Neuronal stem cell (in vitro differentiated cells): ENCODE data around the gene ACACA.
A peak's percentile ranks its signal among the peaks of the same experiment; 100 is the strongest.

Experiments used
- DNase-seq: peaks from one replicate; pipeline ENCODE4 v3.0.0-alpha.2; 2013; ENCODE audit warnings: low spot score
- H2AFZ ChIP-seq: one replicate; pipeline ENCODE4 v1.6.1; 2013; ENCODE audit warnings: mild to moderate bottlenecking, low read length, inconsistent platforms
- H2AK5ac ChIP-seq: 2 replicates; pipeline ENCODE4 v1.6.1; 2013; ENCODE audit warnings: low read depth, mild to moderate bottlenecking, inconsistent platforms, low read length, moderate library complexity, mixed read lengths
- H2BK120ac ChIP-seq: 2 replicates; pipeline ENCODE4 v1.6.1; 2013; ENCODE audit warnings: low read depth, mild to moderate bottlenecking, inconsistent platforms, low read length, moderate library complexity, mixed read lengths
- H2BK12ac ChIP-seq: one replicate; pipeline ENCODE4 v1.6.1; 2013; ENCODE audit warnings: low read length, inconsistent platforms
- H2BK15ac ChIP-seq: 2 replicates; pipeline ENCODE4 v1.6.1; 2013; ENCODE audit warnings: mild to moderate bottlenecking, low read length, inconsistent platforms, mixed read lengths
- H2BK5ac ChIP-seq: one replicate; pipeline ENCODE4 v1.6.1; 2013; ENCODE audit warnings: inconsistent platforms, mild to moderate bottlenecking, low read length, moderate library complexity
- H3K14ac ChIP-seq: one replicate; pipeline ENCODE4 v1.6.1; 2013; ENCODE audit warnings: low read length, inconsistent platforms
- H3K18ac ChIP-seq: 2 replicates; pipeline ENCODE4 v1.6.1; 2013; ENCODE audit warnings: low read length, inconsistent platforms
- H3K23ac ChIP-seq: 2 replicates; pipeline ENCODE4 v1.6.1; 2013; ENCODE audit warnings: low read depth, mild to moderate bottlenecking, mixed read lengths, low read length, inconsistent platforms; ENCODE audit not compliant: poor library complexity
- H3K27ac ChIP-seq: replicated peaks from 3 replicates; pipeline ENCODE4 v1.5.1; 2013; ENCODE audit warnings: low read length, inconsistent platforms
- H3K27me3 ChIP-seq, 3 experiments: 2 replicates each; pipeline ENCODE4 v1.6.1; 2013; ENCODE audit warnings: low read length in 3 of 3, mild to moderate bottlenecking in 2 of 3, inconsistent platforms in 1 of 3, low read depth in 1 of 3, mixed read lengths in 1 of 3, moderate library complexity in 1 of 3; ENCODE audit not compliant: control insufficient read depth in 3 of 3, insufficient read depth in 3 of 3
- H3K36me3 ChIP-seq, 2 donors: replicated peaks in 1 of 2; 2 replicates each; pipeline ENCODE4 v1.6.1; 2013; ENCODE audit warnings: low read length in 2 of 2; ENCODE audit not compliant: control insufficient read depth in 2 of 2, insufficient read depth in 2 of 2
- H3K4ac ChIP-seq: 2 replicates; pipeline ENCODE4 v1.6.1; 2013; ENCODE audit warnings: inconsistent platforms, mild to moderate bottlenecking, low read length, moderate library complexity
- H3K4me1 ChIP-seq, 2 donors: 1 replicate in 1 of 2; 2 replicates in 1 of 2; pipeline ENCODE4 v1.6.1; 2013; ENCODE audit warnings: low read length in 2 of 2, low read depth in 1 of 2; ENCODE audit not compliant: control insufficient read depth in 2 of 2, insufficient read depth in 1 of 2
- H3K4me2 ChIP-seq: one replicate; pipeline ENCODE4 v1.6.1; 2013; ENCODE audit warnings: mild to moderate bottlenecking, low read length, inconsistent platforms; ENCODE audit not compliant: insufficient read depth, poor library complexity, severe bottlenecking
- H3K4me3 ChIP-seq, 2 donors: 2 replicates each; pipeline ENCODE4 v1.5.1; 2013; ENCODE audit warnings: low read length in 2 of 2, mild to moderate bottlenecking in 2 of 2, inconsistent platforms in 1 of 2, moderate library complexity in 1 of 2
- H3K79me1 ChIP-seq: one replicate; pipeline ENCODE4 v1.6.1; 2013; ENCODE audit warnings: low read depth, mild to moderate bottlenecking, inconsistent platforms, low read length, moderate library complexity
- H3K9ac ChIP-seq: one replicate; pipeline ENCODE4 v1.6.1; 2013; ENCODE audit warnings: mild to moderate bottlenecking, low read depth, low read length, inconsistent platforms; ENCODE audit not compliant: poor library complexity
- H3K9me3 ChIP-seq, 2 donors: replicated peaks in 1 of 2; 2 replicates each; pipeline versions ENCODE3 to v1.6.1; 2013; ENCODE audit warnings: low read length in 2 of 2, mild to moderate bottlenecking in 2 of 2, inconsistent platforms in 1 of 2, low read depth in 1 of 2, mixed read lengths in 1 of 2, moderate library complexity in 1 of 2; ENCODE audit not compliant: control insufficient read depth in 2 of 2, insufficient read depth in 1 of 2
- H4K8ac ChIP-seq: one replicate; pipeline ENCODE4 v1.6.1; 2013; ENCODE audit warnings: low read depth, mild to moderate bottlenecking, inconsistent platforms, low read length, moderate library complexity
- H4K91ac ChIP-seq: one replicate; pipeline ENCODE4 v1.6.1; 2013; ENCODE audit warnings: low read length, low read depth, mild to moderate bottlenecking, inconsistent platforms; ENCODE audit not compliant: poor library complexity
- WGBS, 2 donors: extraction: QIAGEN DNeasy Blood & Tissue Kit; methylation state at CpG; one replicate each; pipeline ENCODE4 v1.1.7; 2013; ENCODE audit warnings: missing lambda C conversion rate in 2 of 2, mixed read lengths in 1 of 2; ENCODE audit not compliant: insufficient read length in 2 of 2, insufficient replicate concordance in 1 of 2; ENCODE audit errors: extremely low coverage in 2 of 2; 5-methylcytosine and 5-hydroxymethylcytosine counted together

Gene ACACA

GRCh38 chr17:37176723-37177122 is 229.9 kb downstream of the ACACA start:
- Histone ChIP-seq H3K4ac (no peak overlapping the region), H2AFZ (no peak overlapping the region), H3K18ac (no peak overlapping the region), H3K27me3 (no peaks in the 10 kb centered on the region), H2AK5ac (no peak overlapping the region), H2BK120ac (no peak overlapping the region), H3K36me3 (peaks cover 11 to 84% of the 10 kb centered on the region in 2 donors), H2BK15ac (no peak overlapping the region), H4K91ac (no peak overlapping the region), H3K4me2 (no peak overlapping the region), H3K9ac (no peak overlapping the region), H4K8ac (no peak overlapping the region), H3K27ac (no peak overlapping the region), H3K23ac (no peak overlapping the region), H3K9me3 (no peaks in the 10 kb centered on the region), H3K79me1 (no peaks in the 10 kb centered on the region), H2BK12ac (no peak overlapping the region), H3K4me1 (peaks cover 0 to 2% of the 10 kb centered on the region in 2 donors), H2BK5ac (no peak overlapping the region), H3K4me3 (no peak overlapping the region), H3K14ac (no peak overlapping the region)
- DNase-seq = no peak

GRCh38 chr17:37174205-37174604 is 232.4 kb downstream of the ACACA start:
- H2BK5ac ChIP-seq = no peak overlapping the region
- no peak overlapping the region for H2BK12ac ChIP-seq
- peaks cover 8 to 70% of the 10 kb centered on the region in 2 donors for H3K36me3 ChIP-seq
- H4K8ac ChIP-seq = no peak overlapping the region
- H3K4ac ChIP-seq = no peak overlapping the region
- no peak overlapping the region for H3K18ac ChIP-seq
- peaks cover 0 to 18% of the 10 kb centered on the region in 2 donors for H3K4me1 ChIP-seq
- no peak overlapping the region for H3K4me3 ChIP-seq
- no peak overlapping the region for H3K4me2 ChIP-seq
- H2BK120ac ChIP-seq = no peak overlapping the region
- no peak overlapping the region for H3K27ac ChIP-seq
- no peak overlapping the region for H3K23ac ChIP-seq
- H3K14ac ChIP-seq = no peak overlapping the region
- peak; percentile 17 for DNase-seq
- no peaks in the 10 kb centered on the region for H3K79me1 ChIP-seq
- no peak overlapping the region for H4K91ac ChIP-seq
- H3K9ac ChIP-seq = no peak overlapping the region
- H2AK5ac ChIP-seq = no peak overlapping the region
- no peaks in the 10 kb centered on the region for H3K27me3 ChIP-seq
- H2AFZ ChIP-seq = no peak overlapping the region
- no peaks in the 10 kb centered on the region for H3K9me3 ChIP-seq
- no CpG with 5 or more reads among the region's 5 CpGs for WGBS, 2 donors
- H2BK15ac ChIP-seq = no peak overlapping the region

GRCh38 chr17:37170881-37171425 is 235.7 kb downstream of the ACACA start:
- Histone ChIP-seq H3K36me3 (peaks cover 2 to 58% of the 10 kb centered on the region in 2 donors), H2AK5ac (no peak overlapping the region), H2AFZ (no peak overlapping the region), H3K4me2 (no peak overlapping the region), H2BK12ac (no peak overlapping the region), H3K4me1 (peaks cover 2 to 18% of the 10 kb centered on the region in 2 donors), H2BK120ac (no peak overlapping the region), H2BK15ac (no peak overlapping the region), H3K9ac (no peak overlapping the region), H4K91ac (no peak overlapping the region), H3K23ac (no peak overlapping the region), H3K14ac (no peak overlapping the region), H3K4ac (no peak overlapping the region), H3K18ac (no peak overlapping the region), H2BK5ac (no peak overlapping the region), H3K27ac (no peak overlapping the region), H3K4me3 (no peak overlapping the region), H3K27me3 (no peaks in the 10 kb centered on the region), H3K9me3 (no peaks in the 10 kb centered on the region), H3K79me1 (no peaks in the 10 kb centered on the region), H4K8ac (no peak overlapping the region)
- no peak for DNase-seq
- WGBS, 2 donors = no CpG with 5 or more reads among the region's 2 CpGs

GRCh38 chr17:37168731-37169353 is 237.8 kb downstream of the ACACA start:
- Histone ChIP-seq H3K18ac (no peak overlapping the region), H3K9me3 (no peaks in the 10 kb centered on the region), H3K4me2 (no peak overlapping the region), H4K91ac (no peak overlapping the region), H2BK15ac (no peak overlapping the region), H3K36me3 (peaks cover 4 to 50% of the 10 kb centered on the region in 2 donors), H3K23ac (no peak overlapping the region), H3K4ac (no peak overlapping the region), H3K4me1 (peaks cover 2 to 18% of the 10 kb centered on the region in 2 donors), H3K4me3 (no peak overlapping the region), H2BK5ac (no peak overlapping the region), H3K27me3 (no peaks in the 10 kb centered on the region), H2AFZ (no peak overlapping the region), H3K27ac (no peak overlapping the region), H2BK120ac (no peak overlapping the region), H3K79me1 (no peaks in the 10 kb centered on the region), H2BK12ac (no peak overlapping the region), H4K8ac (no peak overlapping the region), H3K14ac (no peak overlapping the region), H3K9ac (no peak overlapping the region), H2AK5ac (no peak overlapping the region)
- WGBS, 2 donors = no CpG with 5 or more reads among the region's 3 CpGs
- DNase-seq = no peak
